NCI-H345 treated with DMSO at 0.1 percent for 48 hours (cell line): ENCODE results near the gene PPEF1.
"Not testable (repeated sequence)": the region's sequence is repeated elsewhere in the genome, so short reads cannot be mapped to it uniquely, and the experiment has no call there.

Experiments
- DNase-seq: peaks from one replicate; lab custom pipeline; 2025; ENCODE audit not compliant: unreplicated experiment; lab: John Stamatoyannopoulos, UW

PPEF1 gene

GRCh38 chrX:18792828-18793227 is 85.4 kb downstream of the PPEF1 start:
- DNase-seq = no peak

GRCh38 chrX:18793601-18794089 is 86.2 kb downstream of the PPEF1 start:
- no peak for DNase-seq

- no peak for DNase-seq
Observed at GRCh38 chrX:18797141-18797540, 89.7 kb downstream of the PPEF1 start.

- no peak for DNase-seq
Observed at GRCh38 chrX:18799911-18800310, 92.5 kb downstream of the PPEF1 start.

GRCh38 chrX:18809641-18810040 is 102.2 kb downstream of the PPEF1 start:
- no peak for DNase-seq

- no peak for DNase-seq
Observed at GRCh38 chrX:18810416-18810815, 103.0 kb downstream of the PPEF1 start.

GRCh38 chrX:18825375-18825774 is 117.9 kb downstream of the PPEF1 start:
- no peak for DNase-seq

GRCh38 chrX:18828832-18829404 is 121.5 kb downstream of the PPEF1 start:
- no peak for DNase-seq

- DNase-seq = no peak
Observed at GRCh38 chrX:18833071-18833731, 125.8 kb downstream of the PPEF1 start.

- DNase-seq = not testable (repeated sequence)
Observed at GRCh38 chrX:18847901-18848300, 140.5 kb downstream of the PPEF1 start.

- DNase-seq = no peak
Observed at GRCh38 chrX:18855919-18856644, 148.6 kb downstream of the PPEF1 start.

- no peak for DNase-seq
Observed at GRCh38 chrX:18856645-18856997, 149.2 kb downstream of the PPEF1 start.

GRCh38 chrX:18861511-18861910 is 154.1 kb downstream of the PPEF1 start:
- no peak for DNase-seq

GRCh38 chrX:18864390-18864920 is 157.0 kb downstream of the PPEF1 start:
- DNase-seq = no peak

- no peak for DNase-seq
Observed at GRCh38 chrX:18871161-18871890, 163.9 kb downstream of the PPEF1 start.

- no peak for DNase-seq
Observed at GRCh38 chrX:18871970-18872369, 164.5 kb downstream of the PPEF1 start.

GRCh38 chrX:18872621-18873020 is 165.2 kb downstream of the PPEF1 start:
- no peak for DNase-seq

- no peak for DNase-seq
Observed at GRCh38 chrX:18873189-18873791, 165.8 kb downstream of the PPEF1 start.

- no peak for DNase-seq
Observed at GRCh38 chrX:18873836-18874235, 166.4 kb downstream of the PPEF1 start.

- DNase-seq = no peak
Observed at GRCh38 chrX:18874560-18875255, 167.3 kb downstream of the PPEF1 start.
